Stimulated activated CD8-positive, alpha-beta memory T cell treated with anti-CD3 and anti-CD28 coated beads, Interleukin-7, amount 100 ng/mL, for 1 hour (primary cell): ENCODE data around the gene C10orf90.

ENCODE experiments used
- DNase-seq, 2 donors: peaks; one replicate each; pipeline ENCODE4 v3.0.0-alpha.2; 2020; ENCODE audit warnings: low read depth in 2 of 2

The C10orf90 gene

DNA sequence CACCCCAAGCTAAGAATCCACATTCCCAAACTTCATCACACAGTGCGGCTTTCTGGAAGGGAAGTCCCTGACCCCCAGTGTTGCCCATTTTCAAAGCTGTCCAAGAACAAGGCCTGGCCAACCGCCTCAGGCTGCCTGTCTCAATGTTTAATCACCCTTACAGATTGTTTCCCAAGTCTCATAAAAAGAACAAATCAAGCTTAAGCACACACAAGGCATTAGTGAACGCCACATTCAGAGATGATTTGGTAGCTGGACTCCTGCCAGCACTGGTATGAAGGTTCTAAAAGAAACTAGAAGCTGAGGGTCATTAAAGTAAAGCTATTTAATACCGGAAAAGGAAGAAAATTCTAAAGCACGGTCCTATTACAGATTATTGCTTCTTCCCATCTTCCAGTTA, 35.6 kb downstream of the C10orf90 start:
- no peak for DNase-seq

- no peak for DNase-seq
These were observed 36.1 kb downstream of the C10orf90 start for GRCh38 chr10:126634347-126634746.

GRCh38 chr10:126632705-126633104, 37.8 kb downstream of the C10orf90 start:
- DNase-seq: no peak

- no peak for DNase-seq
These were observed 40.4 kb downstream of the C10orf90 start for GRCh38 chr10:126629925-126630624.

GRCh38 chr10:126628746-126629145, 41.7 kb downstream of the C10orf90 start:
- DNase-seq: no peak

DNA sequence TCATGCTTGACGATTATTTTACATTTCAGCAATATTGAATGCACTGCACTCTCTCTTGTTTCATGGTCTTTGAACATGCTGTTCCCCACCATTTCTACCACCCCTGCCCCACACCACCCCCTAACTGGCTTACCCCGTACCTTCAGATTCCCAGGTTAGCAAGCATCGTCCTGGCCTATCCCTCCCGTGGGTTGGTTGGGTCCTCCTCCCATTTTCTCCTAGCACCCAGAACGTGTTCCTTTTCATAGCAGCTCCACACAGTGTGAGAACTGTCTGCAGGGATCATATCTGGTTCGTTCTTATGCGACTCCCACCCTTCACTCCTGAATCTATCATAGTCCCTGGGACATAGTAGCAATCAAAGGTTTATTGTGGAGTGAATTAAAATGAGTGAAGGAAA, 48.6 kb downstream of the C10orf90 start:
- DNase-seq: no peak

DNA sequence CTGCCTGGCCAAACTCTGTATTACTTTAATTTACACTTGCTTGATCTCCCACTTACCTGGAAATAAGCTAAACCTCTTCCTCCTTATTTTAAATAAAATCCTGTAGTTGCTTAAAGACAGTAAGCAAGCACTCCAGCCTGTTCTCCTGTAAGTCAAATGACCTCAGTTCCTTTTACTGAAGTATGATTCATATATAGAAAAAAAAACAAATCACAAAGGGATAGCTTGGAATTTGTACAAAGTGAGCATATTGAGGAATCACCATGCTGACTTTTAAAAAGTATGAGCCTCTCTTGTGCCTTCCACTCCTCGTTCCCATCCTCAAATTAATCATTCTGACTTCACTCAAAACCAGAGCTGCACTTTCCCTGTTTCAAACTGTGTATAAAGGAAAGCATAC, 52.0 kb downstream of the C10orf90 start:
- no peak for DNase-seq

DNA sequence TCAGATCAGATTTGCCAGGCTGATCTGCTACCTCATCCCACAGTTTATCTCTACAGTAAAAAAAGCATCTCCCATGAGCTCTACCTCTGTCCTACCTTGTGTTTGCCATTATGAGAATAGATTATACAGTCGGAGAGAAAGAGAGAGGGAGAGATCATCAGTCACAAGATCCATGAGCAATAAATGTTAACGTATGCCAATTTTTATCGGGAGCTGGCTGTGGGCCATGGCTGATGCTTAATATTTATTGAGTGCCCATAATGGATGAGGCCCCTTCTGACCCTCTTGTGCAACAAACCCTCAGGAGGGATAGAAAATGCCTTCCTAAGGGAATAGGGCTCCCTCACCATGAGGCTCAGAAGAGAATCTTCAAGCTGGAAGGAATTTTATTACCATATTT, 52.8 kb downstream of the C10orf90 start:
- no peak for DNase-seq

DNA sequence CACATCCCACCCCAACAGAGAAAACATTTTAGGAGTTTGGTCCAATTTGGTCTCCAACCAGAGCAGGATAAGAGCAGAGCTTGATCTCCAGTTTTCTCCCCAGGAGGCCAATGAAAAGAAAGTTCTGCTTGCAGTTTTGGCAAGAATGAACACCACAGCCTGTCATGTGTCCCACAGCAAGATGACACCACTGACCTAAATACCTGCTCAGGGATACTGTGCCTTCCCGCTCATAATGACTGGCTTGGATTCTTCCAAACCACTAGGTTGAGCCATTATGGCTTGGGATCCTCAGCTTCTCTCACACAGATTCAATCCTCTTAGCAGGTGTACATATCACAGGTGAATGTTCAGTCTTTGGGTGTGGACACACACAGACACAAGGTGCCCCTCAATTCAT, 53.3 kb downstream of the C10orf90 start:
- no peak for DNase-seq

GRCh38 chr10:126616737-126617136, 53.8 kb downstream of the C10orf90 start:
- no peak for DNase-seq

DNA sequence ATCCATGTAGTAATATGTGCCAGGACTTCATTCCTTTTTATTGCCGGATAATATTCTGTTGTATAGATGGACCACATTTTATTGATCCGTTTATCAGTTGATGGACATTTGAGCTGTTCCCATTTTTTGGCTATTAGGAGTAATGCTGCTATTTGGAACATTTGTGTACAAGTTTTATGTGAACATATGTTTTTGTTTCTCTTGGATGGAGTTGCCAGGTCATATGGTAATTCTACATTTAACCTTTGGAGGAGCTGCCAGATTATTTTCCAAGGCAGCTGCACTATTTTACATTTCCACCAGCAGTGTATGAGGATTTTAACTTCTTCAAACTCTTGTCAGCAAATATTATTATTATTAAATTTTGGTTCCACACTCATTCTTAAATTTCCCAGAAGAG, 59.2 kb downstream of the C10orf90 start:
- no peak for DNase-seq

GRCh38 chr10:126609566-126609965, 60.9 kb downstream of the C10orf90 start:
- no peak for DNase-seq

DNA sequence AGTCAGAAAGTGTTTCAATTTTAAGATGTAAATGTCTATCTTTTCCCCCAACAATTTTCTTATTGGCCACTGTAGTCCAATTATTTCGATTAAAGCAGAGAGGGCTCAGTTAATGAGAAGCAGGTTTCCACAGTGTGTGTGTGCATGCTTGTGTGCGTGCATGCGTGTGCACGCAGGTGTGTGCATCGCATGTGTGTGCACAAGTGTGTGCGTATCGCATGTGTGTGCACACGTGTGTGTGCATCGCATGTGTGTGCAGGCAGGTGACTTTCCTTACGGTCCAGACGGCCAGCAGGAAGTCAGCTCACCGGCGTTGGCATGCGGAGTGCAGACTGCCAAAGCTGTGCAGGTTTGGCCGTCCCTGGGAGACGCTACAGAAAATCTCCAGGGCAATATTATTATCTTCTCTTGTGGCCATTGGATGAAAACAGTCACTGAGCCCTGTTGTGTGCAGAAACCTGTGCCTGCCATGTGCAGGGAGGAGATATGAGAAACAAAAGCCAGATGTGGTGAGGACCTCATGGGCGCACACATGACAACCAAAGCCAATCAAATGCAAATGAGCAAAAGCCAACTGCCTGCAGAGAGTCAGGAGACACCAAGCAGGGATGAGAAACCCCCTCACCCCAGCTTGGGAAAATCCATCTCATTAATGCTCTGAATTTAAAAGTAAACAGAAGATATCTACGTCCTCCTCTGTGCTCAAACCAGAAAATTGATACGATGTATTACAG, 70.4 kb downstream of the C10orf90 start:
- no peak for DNase-seq

DNA sequence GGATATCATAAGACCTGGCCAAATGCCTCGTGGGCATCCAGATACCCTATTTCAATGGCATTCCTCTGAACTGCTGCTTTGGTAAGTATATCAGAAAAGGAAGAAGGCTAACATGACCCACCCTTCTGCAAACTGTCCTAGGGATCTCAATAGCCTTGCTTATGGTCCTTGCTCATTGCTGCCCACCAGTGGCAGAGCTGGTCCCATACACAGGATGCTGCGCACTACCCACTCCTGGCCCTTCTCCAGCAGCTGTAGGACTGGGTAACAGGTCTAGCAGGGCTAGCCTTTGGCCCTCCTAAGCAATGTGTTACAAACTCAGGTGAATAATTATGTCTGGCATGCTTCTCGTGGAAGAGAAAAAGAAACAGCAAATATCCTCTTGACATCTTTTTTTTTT, 72.5 kb downstream of the C10orf90 start:
- no peak for DNase-seq

DNA sequence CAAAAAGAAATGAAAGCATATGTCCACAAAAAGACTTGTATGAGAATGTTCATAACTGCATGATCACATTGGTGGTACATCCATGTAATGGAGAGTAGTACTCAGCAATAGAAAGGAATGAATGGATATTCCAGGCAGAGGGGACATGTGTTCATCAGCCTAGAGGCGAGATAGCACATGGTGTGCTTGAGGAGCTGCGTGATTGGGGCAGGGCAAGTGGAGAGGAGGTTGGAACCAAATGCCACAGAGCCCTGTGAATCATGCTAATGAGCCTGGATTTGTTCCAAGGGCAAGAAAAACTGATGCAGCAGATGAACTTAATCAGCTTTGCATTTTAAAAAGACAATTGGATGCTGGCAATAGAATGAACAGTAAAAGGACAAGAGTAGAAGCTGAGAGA, 73.3 kb downstream of the C10orf90 start:
- no peak for DNase-seq

- DNase-seq: no peak
These were observed 73.9 kb downstream of the C10orf90 start for GRCh38 chr10:126596472-126597016.

DNA sequence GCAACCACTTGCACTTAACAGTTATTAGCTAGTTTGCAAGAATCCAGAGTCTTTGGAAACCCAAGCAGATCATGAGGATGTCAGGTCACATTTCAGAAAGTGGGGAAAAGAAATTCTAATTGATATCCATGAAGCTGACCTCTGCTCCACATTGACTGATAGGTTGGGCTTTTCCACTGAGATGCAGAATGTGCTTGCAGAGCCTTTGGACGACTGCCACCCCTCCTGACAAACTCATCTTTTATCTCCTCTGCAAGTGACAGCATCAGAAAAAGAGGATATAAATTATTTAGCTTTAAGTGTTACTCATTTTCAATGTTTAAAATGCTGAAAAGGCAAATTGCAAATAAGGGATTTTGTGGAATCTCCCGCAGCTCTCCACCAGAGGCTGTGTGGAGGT, 75.3 kb downstream of the C10orf90 start:
- DNase-seq: no peak

- no peak for DNase-seq
These were observed 76.4 kb downstream of the C10orf90 start for GRCh38 chr10:126593968-126594701.

GRCh38 chr10:126592901-126593300, 77.6 kb downstream of the C10orf90 start:
- no peak for DNase-seq

DNA sequence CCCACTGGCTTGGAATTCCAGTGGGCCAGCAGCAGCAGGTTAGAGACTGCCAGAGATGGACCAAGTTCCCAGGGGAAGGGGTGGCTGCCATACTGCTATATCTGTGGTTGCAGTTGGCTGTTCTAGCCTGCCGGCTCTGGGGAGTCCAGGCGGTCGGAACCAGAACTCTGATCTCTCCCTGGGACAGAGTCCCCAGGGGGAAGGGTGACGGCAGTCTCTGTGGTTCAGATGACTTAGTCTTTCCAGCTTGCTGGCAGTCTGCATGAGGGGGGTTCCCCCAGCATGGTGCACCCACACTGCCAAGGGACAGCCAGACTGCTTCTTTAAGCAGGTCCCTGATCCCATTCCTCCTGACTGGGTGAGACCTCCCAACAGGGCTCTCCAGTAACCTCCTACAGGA, 82.5 kb downstream of the C10orf90 start:
- no peak for DNase-seq

- no peak for DNase-seq
These were observed 83.6 kb downstream of the C10orf90 start for GRCh38 chr10:126586878-126587277.

GRCh38 chr10:126586128-126586527, 84.4 kb downstream of the C10orf90 start:
- no peak for DNase-seq
